Nephron progenitor cell (in vitro differentiated cells): Measurements from ENCODE around the gene CFAP65.

Experiments used
- DNase-seq: peaks from one replicate; pipeline ENCODE4 v3.0.0; 2021
- H3K27ac Mint-ChIP-seq: 2 replicates; pipeline ENCODE4 v1.8.0; 2021; ENCODE audit warnings: mild to moderate bottlenecking, moderate library complexity, mixed read lengths
- H3K27me3 Mint-ChIP-seq: 2 replicates; pipeline ENCODE4 v1.8.0; 2021; ENCODE audit warnings: mild to moderate bottlenecking, low read depth, mixed read lengths; ENCODE audit not compliant: poor library complexity
- H3K36me3 Mint-ChIP-seq: 2 replicates; pipeline ENCODE4 v1.8.0; 2021; ENCODE audit warnings: low read depth, mixed read lengths
- H3K4me1 Mint-ChIP-seq: 2 replicates; pipeline ENCODE4 v1.8.0; 2021; ENCODE audit warnings: mixed read lengths
- H3K4me3 Mint-ChIP-seq: 2 replicates; pipeline ENCODE4 v1.8.0; 2021; ENCODE audit warnings: mild to moderate bottlenecking, moderate library complexity, mixed read lengths
- H3K9me3 Mint-ChIP-seq: 2 replicates; pipeline ENCODE4 v1.8.0; 2021; ENCODE audit warnings: mild to moderate bottlenecking, moderate library complexity, mixed read lengths
- TF ChIP-seq, protein P1 (sequence below): fragments of 200-600 bp; sonication (generic); IDR thresholded peaks from 2 replicates; pipeline ENCODE4 v1.5.0; 2021; ENCODE audit warnings: antibody characterized with exemption

The CFAP65 gene

DNA sequence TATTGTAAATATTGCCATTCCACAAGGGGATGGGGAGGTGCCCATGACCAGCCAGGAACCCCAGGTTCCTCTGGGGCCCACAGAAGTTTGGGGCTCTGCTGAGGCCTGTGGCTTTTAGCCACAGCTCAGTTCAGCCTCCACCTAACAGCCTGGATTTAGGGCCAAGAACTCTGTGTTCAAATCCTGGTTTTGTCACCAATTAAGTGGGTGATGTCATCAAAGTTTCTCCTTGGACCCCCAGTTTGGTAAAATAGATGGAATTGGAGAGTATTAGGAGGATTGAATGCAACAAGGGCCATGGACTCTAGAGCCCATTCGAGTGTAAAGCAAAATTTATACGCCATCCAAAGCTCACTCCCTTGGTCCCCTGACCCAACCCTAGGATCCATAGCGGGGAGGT is 53.2 kb downstream of the CFAP65 start:
- peaks cover 99% of the 10 kb centered on the region for H3K27me3 Mint-ChIP-seq
- DNase-seq: no peak
- no peak overlapping the region for H3K4me3 Mint-ChIP-seq
- no peaks in the 10 kb centered on the region for H3K36me3 Mint-ChIP-seq
- TF ChIP-seq, protein P1, sequence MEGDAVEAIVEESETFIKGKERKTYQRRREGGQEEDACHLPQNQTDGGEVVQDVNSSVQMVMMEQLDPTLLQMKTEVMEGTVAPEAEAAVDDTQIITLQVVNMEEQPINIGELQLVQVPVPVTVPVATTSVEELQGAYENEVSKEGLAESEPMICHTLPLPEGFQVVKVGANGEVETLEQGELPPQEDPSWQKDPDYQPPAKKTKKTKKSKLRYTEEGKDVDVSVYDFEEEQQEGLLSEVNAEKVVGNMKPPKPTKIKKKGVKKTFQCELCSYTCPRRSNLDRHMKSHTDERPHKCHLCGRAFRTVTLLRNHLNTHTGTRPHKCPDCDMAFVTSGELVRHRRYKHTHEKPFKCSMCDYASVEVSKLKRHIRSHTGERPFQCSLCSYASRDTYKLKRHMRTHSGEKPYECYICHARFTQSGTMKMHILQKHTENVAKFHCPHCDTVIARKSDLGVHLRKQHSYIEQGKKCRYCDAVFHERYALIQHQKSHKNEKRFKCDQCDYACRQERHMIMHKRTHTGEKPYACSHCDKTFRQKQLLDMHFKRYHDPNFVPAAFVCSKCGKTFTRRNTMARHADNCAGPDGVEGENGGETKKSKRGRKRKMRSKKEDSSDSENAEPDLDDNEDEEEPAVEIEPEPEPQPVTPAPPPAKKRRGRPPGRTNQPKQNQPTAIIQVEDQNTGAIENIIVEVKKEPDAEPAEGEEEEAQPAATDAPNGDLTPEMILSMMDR: no peak
- no peak overlapping the region for H3K27ac Mint-ChIP-seq
- peaks cover 5% of the 10 kb centered on the region for H3K4me1 Mint-ChIP-seq
- H3K9me3 Mint-ChIP-seq: peaks cover 4% of the 10 kb centered on the region

DNA sequence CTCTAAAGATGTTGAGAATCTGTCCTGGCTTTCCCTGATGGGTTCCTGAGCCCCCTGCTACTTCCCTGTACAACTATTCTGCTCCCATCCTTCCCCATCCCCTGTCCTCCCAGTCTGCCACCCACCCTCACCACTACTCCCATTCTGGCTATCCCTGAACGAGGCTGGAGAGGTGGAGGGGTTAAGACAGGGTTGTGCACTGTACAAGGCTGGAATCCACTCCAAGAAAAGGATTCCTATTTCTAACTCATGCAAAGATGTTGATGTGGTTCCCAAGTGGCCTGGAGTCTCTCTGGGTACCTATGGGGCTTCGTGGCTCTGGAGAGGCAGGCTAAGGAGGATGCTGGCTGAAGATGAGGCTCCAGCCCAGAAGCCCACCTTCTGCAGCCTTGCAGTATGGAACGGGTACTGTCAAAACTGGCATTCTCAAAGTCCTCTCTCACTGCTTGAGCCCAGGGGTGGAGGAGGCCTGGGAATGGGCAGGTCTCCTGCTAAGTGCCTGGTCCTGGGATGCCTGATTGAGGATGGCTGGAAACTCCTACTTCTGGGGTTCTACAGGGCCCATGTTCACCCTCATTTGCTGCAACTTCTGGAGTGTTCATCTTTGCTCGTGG is 55.1 kb downstream of the CFAP65 start:
- TF ChIP-seq, protein P1: no peak
- peaks cover 99% of the 10 kb centered on the region for H3K27me3 Mint-ChIP-seq
- H3K9me3 Mint-ChIP-seq: no peaks in the 10 kb centered on the region
- peak overlapping the region; percentile 32 for H3K4me3 Mint-ChIP-seq
- H3K4me1 Mint-ChIP-seq: peaks cover 6% of the 10 kb centered on the region
- no peak for DNase-seq
- H3K27ac Mint-ChIP-seq: no peak overlapping the region
- H3K36me3 Mint-ChIP-seq: no peaks in the 10 kb centered on the region

DNA sequence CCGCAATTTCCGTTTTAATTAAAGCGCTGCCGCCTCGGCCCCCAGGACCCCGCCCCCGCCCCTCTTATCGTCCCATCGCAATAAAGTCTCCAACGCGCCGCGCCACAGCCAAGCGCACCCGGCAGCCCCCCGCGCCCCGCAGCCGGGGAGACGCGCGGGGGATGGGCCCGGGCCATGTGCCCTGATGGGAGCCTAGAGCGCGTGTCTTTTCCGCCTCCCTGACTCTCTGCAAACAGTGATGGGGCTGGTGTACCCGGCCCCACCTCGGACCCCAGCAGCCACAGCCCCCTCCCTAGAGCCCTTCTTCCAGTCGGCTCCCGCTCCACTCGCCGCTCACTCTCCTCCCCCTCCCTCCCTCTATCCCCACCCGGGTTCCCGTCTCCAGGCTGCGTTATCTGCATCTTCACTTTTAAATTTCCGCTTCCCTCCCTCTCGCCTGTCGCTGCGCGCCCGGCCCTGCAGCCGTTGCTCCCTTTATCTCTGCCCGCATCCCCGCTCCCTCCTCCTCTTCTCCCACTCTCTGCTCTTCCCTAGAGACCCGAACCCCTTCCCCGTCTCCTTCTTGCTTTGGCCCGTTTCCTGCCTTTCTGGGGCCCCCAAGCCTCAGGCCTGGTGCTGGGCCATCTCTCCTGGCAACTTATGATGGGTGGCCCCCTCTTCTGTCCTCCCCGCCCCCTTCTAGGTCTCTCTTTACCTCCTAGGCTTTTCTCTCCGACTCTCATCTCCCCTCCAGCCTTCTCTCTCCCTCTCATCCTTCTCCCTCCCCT is 55.8 kb downstream of the CFAP65 start:
- Mint-ChIP-seq H3K27ac (no peak overlapping the region), H3K4me1 (peaks cover 11% of the 10 kb centered on the region), H3K4me3 (peak overlapping the region; percentile 32), H3K27me3 (peaks cover 99% of the 10 kb centered on the region), H3K9me3 (no peaks in the 10 kb centered on the region), H3K36me3 (no peaks in the 10 kb centered on the region)
- no peak for DNase-seq
- TF ChIP-seq, protein P1: no peak

DNA sequence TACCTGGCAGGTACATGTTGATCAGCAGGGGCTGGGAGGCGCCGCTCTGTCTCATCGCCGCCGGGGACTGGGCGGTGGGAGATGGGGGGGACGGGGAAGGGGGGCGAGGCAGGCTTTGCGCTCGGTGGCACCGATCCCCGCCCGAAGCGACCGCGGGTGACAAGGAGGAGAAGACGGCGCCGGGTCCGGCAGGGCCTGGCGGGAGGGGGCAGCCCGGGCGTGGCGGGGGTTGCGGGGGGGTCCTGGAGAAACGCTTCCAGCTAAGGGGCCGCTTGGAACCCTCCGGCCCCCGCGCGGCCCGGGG is 56.3 kb downstream of the CFAP65 start, which contains the start of gene FEV:
Gene FEV, minus strand, starts transcription at position 164 of the 304 bp plus-strand sequence. Its CDS starts 109 bp downstream, at position 55.
- H3K4me3 Mint-ChIP-seq: peak within 1 kb of the TSS; percentile 72
- TF ChIP-seq, protein P1: no peak
- peaks cover 99% of the 10 kb centered on the region for H3K27me3 Mint-ChIP-seq
- peaks cover 11% of the 10 kb centered on the region for H3K4me1 Mint-ChIP-seq
- no peak within 1 kb of the TSS for H3K27ac Mint-ChIP-seq
- DNase-seq: no peak
- no peaks in the 10 kb centered on the region for H3K36me3 Mint-ChIP-seq
- no peaks in the 10 kb centered on the region for H3K9me3 Mint-ChIP-seq

DNA sequence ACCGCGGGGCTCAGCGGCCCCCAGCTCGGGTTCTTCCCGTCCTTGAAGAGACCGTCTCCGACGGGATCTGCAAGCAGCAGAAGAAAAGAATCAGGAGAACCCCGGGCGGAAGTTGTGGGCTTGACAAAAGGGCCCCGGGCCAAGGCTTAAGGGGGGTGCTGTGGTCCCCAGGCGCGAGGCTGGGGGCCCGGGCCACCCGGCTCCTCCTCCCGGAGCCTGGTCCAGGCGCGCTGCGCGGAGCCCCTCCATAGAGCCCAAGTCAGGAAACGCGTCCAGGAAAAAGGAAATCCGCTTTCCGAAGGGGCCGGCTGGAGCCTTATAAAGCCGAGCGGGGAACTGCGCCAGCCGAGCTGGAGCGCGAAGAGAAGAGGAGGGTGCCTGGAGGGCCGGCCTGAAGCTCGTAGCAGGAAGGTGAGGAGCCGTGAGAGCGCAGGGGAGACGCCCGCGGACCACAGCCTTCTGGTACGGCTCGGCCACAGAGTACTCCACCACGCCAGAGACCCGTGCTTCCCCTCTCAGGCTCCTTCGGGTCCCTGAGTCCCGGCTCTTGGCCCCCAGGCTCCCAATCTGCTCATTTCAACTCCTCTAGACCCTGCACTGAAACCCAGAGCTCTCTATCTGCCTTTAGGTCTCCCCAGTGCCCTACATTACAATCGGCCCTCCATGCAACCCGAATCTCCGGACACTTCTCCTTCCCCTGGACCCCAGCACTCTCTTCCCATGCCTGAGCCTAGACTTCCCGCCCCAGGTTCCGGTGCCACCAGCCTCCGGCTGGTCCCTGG is 56.9 kb downstream of the CFAP65 start:
- DNase-seq: no peak
- TF ChIP-seq, protein P1: no peak
- no peak overlapping the region for H3K27ac Mint-ChIP-seq
- peaks cover 11% of the 10 kb centered on the region for H3K4me1 Mint-ChIP-seq
- H3K27me3 Mint-ChIP-seq: peaks cover 99% of the 10 kb centered on the region
- H3K4me3 Mint-ChIP-seq: peak overlapping the region; percentile 72
- H3K9me3 Mint-ChIP-seq: no peaks in the 10 kb centered on the region
- no peaks in the 10 kb centered on the region for H3K36me3 Mint-ChIP-seq
